NCI-H2196 treated with DMSO at 0.1 percent for 48 hours (cell line): ENCODE results near the gene AKAP13.
A peak's percentile ranks its signal among the peaks of the same experiment; 100 is the strongest.
"Not testable (repeated sequence)": the region's sequence is repeated elsewhere in the genome, so short reads cannot be mapped to it uniquely, and the experiment has no call there.

Source experiments
- DNase-seq: peaks from one replicate; lab custom pipeline; 2025; ENCODE audit not compliant: unreplicated experiment; lab: John Stamatoyannopoulos, UW

AKAP13 gene

GRCh38 chr15:85477061-85477460, 96.7 kb downstream of the AKAP13 start:
- DNase-seq, result no peak

GRCh38 chr15:85477730-85478129, 97.3 kb downstream of the AKAP13 start:
- no peak for DNase-seq

- DNase-seq, result no peak
Measured at GRCh38 chr15:85479071-85479647, 98.8 kb downstream of the AKAP13 start.

GRCh38 chr15:85480923-85481322, 100.5 kb downstream of the AKAP13 start:
- DNase-seq, result no peak

- DNase-seq, result not testable (repeated sequence)
Measured at GRCh38 chr15:85481543-85481942, 101.1 kb downstream of the AKAP13 start.

GRCh38 chr15:85482894-85483293, 102.5 kb downstream of the AKAP13 start:
- DNase-seq, result no peak

GRCh38 chr15:85483955-85484354, 103.6 kb downstream of the AKAP13 start:
- not testable (repeated sequence) for DNase-seq

- not testable (repeated sequence) for DNase-seq
Measured at GRCh38 chr15:85484923-85485322, 104.5 kb downstream of the AKAP13 start.

GRCh38 chr15:85485956-85486567, 105.7 kb downstream of the AKAP13 start:
- DNase-seq, result peak; percentile 6

GRCh38 chr15:85487796-85488195, 107.4 kb downstream of the AKAP13 start:
- DNase-seq, result not testable (repeated sequence)

- no peak for DNase-seq
Measured at GRCh38 chr15:85488997-85489396, 108.6 kb downstream of the AKAP13 start.

- no peak for DNase-seq
Measured at GRCh38 chr15:85489773-85490493, 109.5 kb downstream of the AKAP13 start.

- no peak for DNase-seq
Measured at GRCh38 chr15:85490856-85491255, 110.5 kb downstream of the AKAP13 start.

GRCh38 chr15:85491691-85492090, 111.3 kb downstream of the AKAP13 start:
- no peak for DNase-seq

- DNase-seq, result no peak
Measured at GRCh38 chr15:85492406-85492805, 112.0 kb downstream of the AKAP13 start.

- DNase-seq, result no peak
Measured at GRCh38 chr15:85493260-85493659, 112.9 kb downstream of the AKAP13 start.

GRCh38 chr15:85494048-85494777, 113.8 kb downstream of the AKAP13 start:
- no peak for DNase-seq

- no peak for DNase-seq
Measured at GRCh38 chr15:85495096-85495495, 114.7 kb downstream of the AKAP13 start.

- DNase-seq, result no peak
Measured at GRCh38 chr15:85495544-85495943, 115.1 kb downstream of the AKAP13 start.

- DNase-seq, result no peak
Measured at GRCh38 chr15:85496151-85496550, 115.7 kb downstream of the AKAP13 start.

GRCh38 chr15:85496551-85497171, 116.3 kb downstream of the AKAP13 start:
- no peak for DNase-seq
